HepG2 (cell line): Measurements from ENCODE around the gene CCNF.

ENCODE experiments used
- BRF2 ChIP-seq: sonication (generic); formaldehyde crosslinking; IDR thresholded peaks from 2 replicates; pipeline ENCODE4 v1.8.1; 2022; ENCODE audit warnings: mild to moderate bottlenecking, missing genetic modification reagents
- CTCF ChIP-seq: sonication (generic); formaldehyde crosslinking; IDR thresholded peaks from 2 replicates; pipeline ENCODE4 v1.5.0; 2020; ENCODE audit warnings: mild to moderate bottlenecking, missing genetic modification reagents, moderate library complexity
- SMC3 ChIP-seq: IDR thresholded peaks from 2 replicates; pipeline ENCODE4 v1.6.1; 2011; ENCODE audit warnings: low read length, improper control_type of control experiment

GRCh38 chr16:2438121-2438520 is 8.9 kb downstream of the CCNF start:
- no peak for TF ChIP-seq CTCF (CRISPR knock-in tag)
- no peak for TF ChIP-seq SMC3
- TF ChIP-seq BRF2 (CRISPR knock-in tag): no peak
